Ishikawa (cell line): Measurements from ENCODE around the gene KCNAB2.

Experiments used
- CEBPB ChIP-seq: IDR thresholded peaks from 2 replicates; pipeline ENCODE4 v1.6.1; 2012
- USF1 ChIP-seq: IDR thresholded peaks from 2 replicates; pipeline ENCODE4 v1.6.1; 2012

GRCh38 chr1:6069573-6069972, 23.9 kb downstream of the KCNAB2 start:
- no peak for TF ChIP-seq CEBPB
- TF ChIP-seq USF1: no peak
